Lung (tissue), 12 donors: ENCODE results near the gene SPTBN1. TPM values are rescaled to one million over a fixed set of nuclear protein-coding genes. Genes with fewer than 3 reads are reported as not detected.

Source experiments
- ATAC-seq: fragments of 200-7000 bp; cut with Tn5 transposase; one replicate; pipeline ENCODE4 v1.9.1; 2020; ENCODE audit warnings: moderate number of reproducible peaks; ENCODE audit not compliant: insufficient read depth, low FRiP score
- DNase-seq, 3 donors: peaks; one replicate each; pipeline ENCODE4 v3.0.0-alpha.2; 2013 to 2017
- H3K27ac ChIP-seq, 2 donors: one replicate each; pipeline ENCODE4 v1.5.1; 2013; ENCODE audit warnings: mild to moderate bottlenecking in 2 of 2, moderate library complexity in 2 of 2, control low read depth in 1 of 2, inconsistent platforms in 1 of 2, low read depth in 1 of 2, low read length in 1 of 2
- H3K27me3 ChIP-seq, 3 donors: one replicate each; pipeline ENCODE4 v1.5.1; 2013; ENCODE audit warnings: low read length in 2 of 3; ENCODE audit not compliant: control insufficient read depth in 3 of 3, insufficient read depth in 3 of 3
- H3K36me3 ChIP-seq, 4 donors: one replicate each; pipeline ENCODE4 v1.5.1; 2013; ENCODE audit warnings: low read length in 4 of 4, mild to moderate bottlenecking in 1 of 4, moderate library complexity in 1 of 4; ENCODE audit not compliant: control insufficient read depth in 4 of 4, insufficient read depth in 4 of 4
- H3K4me1 ChIP-seq, 5 donors: one replicate each; pipeline ENCODE4 v1.5.1; 2013; ENCODE audit warnings: low read length in 5 of 5, mild to moderate bottlenecking in 2 of 5, moderate library complexity in 1 of 5; ENCODE audit not compliant: control insufficient read depth in 5 of 5, insufficient read depth in 5 of 5
- H3K4me3 ChIP-seq: one replicate; pipeline ENCODE4 v1.5.1; 2013; ENCODE audit warnings: mild to moderate bottlenecking, control low read depth, moderate library complexity
- H3K9ac ChIP-seq, 2 donors: one replicate each; pipeline ENCODE4 v1.5.1; 2013; ENCODE audit warnings: low read length in 2 of 2, control low read depth in 1 of 2; ENCODE audit not compliant: insufficient read depth in 1 of 2
- H3K9me3 ChIP-seq, 4 donors: one replicate each; pipeline ENCODE4 v1.5.1; 2013; ENCODE audit warnings: low read length in 3 of 4, mild to moderate bottlenecking in 1 of 4, moderate library complexity in 1 of 4; ENCODE audit not compliant: control insufficient read depth in 4 of 4, insufficient read depth in 3 of 4
- CTCF ChIP-seq: IDR thresholded peaks from 2 replicates; pipeline ENCODE4 v1.5.1; 2012; ENCODE audit warnings: mild to moderate bottlenecking; ENCODE audit errors: control extremely low read depth, extremely low read depth
- WGBS, 2 donors: extraction: QIAGEN DNeasy Blood & Tissue Kit; methylation state at CpG; one replicate each; pipeline ENCODE4 v1.1.7; 2013; 5-methylcytosine and 5-hydroxymethylcytosine counted together
- polyA plus RNA-seq, 2 donors: library from polyadenylated mRNA; stranded (reverse); fragments of 200-250 nt; gene quantifications; one replicate each; pipeline ENCODE4 v1.2.1, GENCODE V29; 2013
- total RNA-seq, 2 donors: library from RNA; depleted of rRNA in 1 of 2; stranded (reverse); fragments of >200 nt in 1 of 2; gene quantifications; one replicate each; pipeline ENCODE4 v1.2.1, GENCODE V29; 2014 to 2021
- donor health status: control.
- donor health status: control.
- donor health status: Bipolar disorder and iron deficiency.
- donor health status: healthy.
- donor health status: DM: yes; HTN: yes; CAD: no.

The SPTBN1 gene
- total and polyA plus RNA-seq, 4 donors: 89.4 to 715 (median 275) TPM

GRCh38 chr2:54476852-54477251 lies 20.7 kb downstream of the SPTBN1 start:
- TF ChIP-seq CTCF: no peak
- ATAC-seq (no peak), DNase-seq (no peak)
- H3K36me3 ChIP-seq: peaks cover 0 to 3% (median 0%) of the 10 kb centered on the region in 4 donors
- no peak overlapping the region for H3K4me3 ChIP-seq
- 36 to 71% methylated on average over 2 of the region's 2 CpGs for WGBS, 2 donors
- no peak overlapping the region for H3K9ac ChIP-seq
- peak overlapping the region in 1 of 2 donors; percentile 21 for H3K27ac ChIP-seq
- H3K9me3 ChIP-seq: no peaks in the 10 kb centered on the region
- peaks cover 8 to 47% (median 32%) of the 10 kb centered on the region in 5 donors for H3K4me1 ChIP-seq
- no peaks in the 10 kb centered on the region for H3K27me3 ChIP-seq

- Histone ChIP-seq H3K4me3 (no peak overlapping the region), H3K27me3 (no peaks in the 10 kb centered on the region), H3K27ac (peak overlapping the region; percentile 49 to 56), H3K9ac (no peak overlapping the region), H3K9me3 (no peaks in the 10 kb centered on the region), H3K4me1 (peaks cover 11 to 46% (median 33%) of the 10 kb centered on the region in 5 donors), H3K36me3 (peaks cover 0 to 3% (median under 1%) of the 10 kb centered on the region in 4 donors)
- DNase-seq: no peak
- 91 to 99% methylated on average over 4 of the region's 4 CpGs for WGBS, 2 donors
- no peak for TF ChIP-seq CTCF
- no peak for ATAC-seq
These were observed 21.8 kb downstream of the SPTBN1 start for GRCh38 chr2:54477896-54478295.

GRCh38 chr2:54478899-54479298 lies 22.8 kb downstream of the SPTBN1 start:
- peaks cover 19 to 47% (median 30%) of the 10 kb centered on the region in 5 donors for H3K4me1 ChIP-seq
- ATAC-seq (no peak), DNase-seq (no peak)
- peak overlapping the region in 1 of 2 donors; percentile 64 for H3K27ac ChIP-seq
- no peak overlapping the region for H3K9ac ChIP-seq
- no peak for TF ChIP-seq CTCF
- no peaks in the 10 kb centered on the region for H3K9me3 ChIP-seq
- WGBS, 2 donors: 94 to 95% methylated on average over 1 of the region's 1 CpG
- H3K4me3 ChIP-seq: no peak overlapping the region
- peaks cover 0 to 3% (median under 1%) of the 10 kb centered on the region in 4 donors for H3K36me3 ChIP-seq
- H3K27me3 ChIP-seq: no peaks in the 10 kb centered on the region

GRCh38 chr2:54479424-54479823 lies 23.3 kb downstream of the SPTBN1 start:
- Histone ChIP-seq H3K27me3 (no peaks in the 10 kb centered on the region), H3K4me3 (no peak overlapping the region), H3K9ac (no peak overlapping the region), H3K4me1 (peaks cover 19 to 48% (median 34%) of the 10 kb centered on the region in 5 donors), H3K9me3 (no peaks in the 10 kb centered on the region), H3K36me3 (peaks cover 0 to 3% (median under 1%) of the 10 kb centered on the region in 4 donors), H3K27ac (peak overlapping the region; percentile 51 to 64)
- no peak for TF ChIP-seq CTCF
- DNase-seq (no peak), ATAC-seq (no peak)
- 73% methylated on average over 2 of the region's 2 CpGs for WGBS, 2 donors
